Jurkat, Clone E6-1 (cell line): ENCODE results near the gene ARHGAP4. TPM values are rescaled to one million over a fixed set of nuclear protein-coding genes. Genes with fewer than 3 reads are reported as not detected.

Experiments used
- DNase-seq: peaks from one replicate; pipeline ENCODE4 v3.0.0-alpha.2; 2011; ENCODE audit warnings: low read depth, low spot score
- H3K4me3 ChIP-seq: 2 replicates; pipeline ENCODE4 v1.5.1; 2011; ENCODE audit warnings: mild to moderate bottlenecking, low read length, control low read depth, moderate library complexity
- polyA plus RNA-seq: library from polyadenylated mRNA; unstranded; fragments of >200 nt; gene quantifications from one replicate; pipeline ENCODE4 v1.2.1, GENCODE V29; 2012; ENCODE audit warnings: missing spikeins; ENCODE audit not compliant: insufficient read length, insufficient read depth

The ARHGAP4 gene
- 111 TPM for polyA plus RNA-seq

- DNase-seq: peak; percentile 40
These were observed at the start of gene ARHGAP4 for GRCh38 chrX:153925739-153926551. Gene ARHGAP4, minus strand, starts transcription at chrX:153926264. Its CDS starts 62 bp downstream, at chrX:153926202.

GRCh38 chrX:153974726-153975286 lies 48.7 kb upstream of the ARHGAP4 start:
- no peak for DNase-seq
- no peak overlapping the region for H3K4me3 ChIP-seq

More at GRCh38 chrX:153925739-153926551, at the start of gene ARHGAP4:
- peak within 1 kb of the TSS; percentile 85 for H3K4me3 ChIP-seq

- no peak for DNase-seq
- peak overlapping the region; percentile 68 for H3K4me3 ChIP-seq
These were observed 48.1 kb upstream of the ARHGAP4 start for GRCh38 chrX:153974003-153974725.

- peak overlapping the region; percentile 68 for H3K4me3 ChIP-seq
- no peak for DNase-seq
These were observed 47.3 kb upstream of the ARHGAP4 start for GRCh38 chrX:153973127-153974002.

GRCh38 chrX:153972368-153973126 lies 46.5 kb upstream of the ARHGAP4 start, which contains the start of gene TMEM187:
Gene TMEM187, plus strand, starts transcription at chrX:153972754. Its CDS starts 9,309 bp downstream, at chrX:153982063.
- peak; percentile 93 for DNase-seq
- peak within 1 kb of the TSS; percentile 81 for H3K4me3 ChIP-seq

GRCh38 chrX:153971450-153972367 lies 45.6 kb upstream of the ARHGAP4 start, which contains the start of gene HCFC1:
Gene HCFC1, minus strand, starts transcription at chrX:153971818. Its CDS starts 978 bp downstream, at chrX:153970840.
- peak within 1 kb of the TSS; percentile 81 for H3K4me3 ChIP-seq
- DNase-seq: peak; percentile 83

- peak; percentile 80 for DNase-seq
These were observed 45.0 kb upstream of the ARHGAP4 start for GRCh38 chrX:153971124-153971449.

GRCh38 chrX:153970357-153971123 lies 44.5 kb upstream of the ARHGAP4 start:
- DNase-seq: peak; percentile 80
- peak overlapping the region; percentile 81 for H3K4me3 ChIP-seq

More at GRCh38 chrX:153971124-153971449, 45.0 kb upstream of the ARHGAP4 start:
- H3K4me3 ChIP-seq: peak overlapping the region; percentile 81

GRCh38 chrX:153969904-153970356 lies 43.9 kb upstream of the ARHGAP4 start:
- no peak for DNase-seq
- peak overlapping the region; percentile 81 for H3K4me3 ChIP-seq

GRCh38 chrX:153969125-153969903 lies 43.2 kb upstream of the ARHGAP4 start:
- H3K4me3 ChIP-seq: peak overlapping the region; percentile 81
- no peak for DNase-seq

- DNase-seq: peak; percentile 77
- peak overlapping the region; percentile 81 for H3K4me3 ChIP-seq
These were observed 42.7 kb upstream of the ARHGAP4 start for GRCh38 chrX:153968754-153969124.

- H3K4me3 ChIP-seq: peak overlapping the region; percentile 81
- DNase-seq: no peak
These were observed 42.2 kb upstream of the ARHGAP4 start for GRCh38 chrX:153968255-153968654.

GRCh38 chrX:153967536-153968224 lies 41.6 kb upstream of the ARHGAP4 start:
- H3K4me3 ChIP-seq: peak overlapping the region; percentile 81
- no peak for DNase-seq

GRCh38 chrX:153966841-153967535 lies 40.9 kb upstream of the ARHGAP4 start:
- H3K4me3 ChIP-seq: peak overlapping the region; percentile 81
- no peak for DNase-seq
